ENCODE data around the gene FYN. TPM values are rescaled to one million over a fixed set of nuclear protein-coding genes. Genes with fewer than 3 reads are reported as not detected.
A peak's percentile ranks its signal among the peaks of the same experiment; 100 is the strongest.

The FYN gene
- total and polyA plus RNA-seq, 2 donors, result 93.9 to 97.6 TPM

GRCh38 chr6:111803804-111804203 lies 69.4 kb downstream of the FYN start:
- WGBS, result 64% methylated on average over 5 of the region's 5 CpGs

DNA sequence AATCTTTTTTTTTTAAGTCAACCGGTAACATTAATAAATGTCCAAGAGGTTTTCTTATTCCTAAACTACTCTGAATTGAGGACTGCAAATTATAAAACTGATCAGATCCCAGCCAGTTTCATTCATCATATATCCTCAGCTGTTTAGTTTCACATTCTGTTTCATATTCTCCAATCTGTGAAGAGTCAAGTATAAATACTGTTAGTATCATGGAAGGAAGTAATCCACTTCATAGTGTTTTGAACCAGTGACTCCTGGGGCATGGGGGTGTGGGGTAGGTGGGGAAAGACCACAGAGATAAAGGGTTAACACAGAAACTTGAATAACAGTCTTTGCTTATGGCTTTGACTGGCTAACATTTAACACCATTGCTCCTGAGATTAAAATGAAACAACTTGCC lies 69.9 kb downstream of the FYN start:
- DNase-seq (ENCODE audit: low read depth in 6 of 9, low spot score in 9 of 9), result no peak
- Histone ChIP-seq H3K9me3 (ENCODE audit: control insufficient read depth in 2 of 2, insufficient read depth in 1 of 2, low read length in 1 of 2) (no peaks in the 10 kb centered on the region), H3K4me1 (ENCODE audit: control insufficient read depth in 2 of 2, insufficient read depth in 2 of 2, low read length in 2 of 2) (peaks cover 25 to 41% of the 10 kb centered on the region in 2 donors), H3K27ac (ENCODE audit: low read depth in 1 of 2, low read length in 1 of 2) (peak overlapping the region in 1 of 2 donors; percentile 49), H3K4me3 (ENCODE audit: low read length in 2 of 2) (no peak overlapping the region), H3K36me3 (ENCODE audit: control insufficient read depth in 2 of 2, insufficient read depth in 2 of 2, low read length in 1 of 2) (peaks cover 0 to 32% of the 10 kb centered on the region in 2 donors), H3K27me3 (ENCODE audit: control insufficient read depth in 2 of 2, insufficient read depth in 1 of 2, low read length in 1 of 2) (no peaks in the 10 kb centered on the region)
- WGBS, result 96% methylated on average over 1 of the region's 1 CpG

More at GRCh38 chr6:111803804-111804203, 69.4 kb downstream of the FYN start:
- H3K9me3 ChIP-seq (ENCODE audit: control insufficient read depth in 2 of 2, insufficient read depth in 1 of 2, low read length in 1 of 2), result no peaks in the 10 kb centered on the region
- peaks cover 28 to 44% of the 10 kb centered on the region in 2 donors for H3K4me1 ChIP-seq (ENCODE audit: control insufficient read depth in 2 of 2, insufficient read depth in 2 of 2, low read length in 2 of 2)
- peak in 1 of 9 donors; percentile 53 for DNase-seq (ENCODE audit: low read depth in 6 of 9, low spot score in 9 of 9)
- H3K27me3 ChIP-seq (ENCODE audit: control insufficient read depth in 2 of 2, insufficient read depth in 1 of 2, low read length in 1 of 2), result no peaks in the 10 kb centered on the region
- H3K27ac ChIP-seq (ENCODE audit: low read depth in 1 of 2, low read length in 1 of 2), result peak overlapping the region; percentile 49 to 64
- H3K4me3 ChIP-seq (ENCODE audit: low read length in 2 of 2), result no peak overlapping the region
- peaks cover 0 to 32% of the 10 kb centered on the region in 2 donors for H3K36me3 ChIP-seq (ENCODE audit: control insufficient read depth in 2 of 2, insufficient read depth in 2 of 2, low read length in 1 of 2)

DNA sequence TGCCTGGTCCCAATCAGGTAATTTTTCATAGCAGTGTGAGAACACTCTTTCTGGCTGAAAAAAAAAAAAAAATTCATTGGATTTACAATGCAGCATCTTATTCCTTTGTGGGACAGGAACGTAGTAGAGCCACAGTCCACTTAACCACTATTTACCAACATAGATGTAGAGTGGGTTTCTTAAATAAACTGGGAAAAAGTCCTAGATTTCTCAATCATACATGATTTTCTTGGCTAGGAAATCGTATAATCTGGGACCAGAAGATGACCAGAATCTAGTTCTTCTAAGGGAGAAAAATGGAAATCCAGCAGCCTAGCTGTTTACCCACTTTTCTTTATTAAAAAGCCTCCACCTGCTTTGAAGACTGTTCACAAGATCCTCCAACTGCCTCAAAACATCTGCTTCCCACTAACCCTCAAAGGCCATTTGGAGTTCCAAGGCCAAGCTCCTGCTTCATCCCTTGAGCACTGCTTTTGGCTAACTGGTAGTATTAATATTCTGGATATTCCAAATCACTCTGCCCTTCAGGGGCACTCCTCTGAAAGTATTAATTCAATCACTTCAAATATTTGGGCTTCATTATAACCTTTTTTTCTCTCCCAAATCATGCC lies 70.4 kb downstream of the FYN start:
- Histone ChIP-seq H3K4me1 (ENCODE audit: control insufficient read depth in 2 of 2, insufficient read depth in 2 of 2, low read length in 2 of 2) (peaks cover 21 to 35% of the 10 kb centered on the region in 2 donors), H3K36me3 (ENCODE audit: control insufficient read depth in 2 of 2, insufficient read depth in 2 of 2, low read length in 1 of 2) (peaks cover 0 to 27% of the 10 kb centered on the region in 2 donors), H3K4me3 (ENCODE audit: low read length in 2 of 2) (no peak overlapping the region), H3K9me3 (ENCODE audit: control insufficient read depth in 2 of 2, insufficient read depth in 1 of 2, low read length in 1 of 2) (no peaks in the 10 kb centered on the region), H3K27me3 (ENCODE audit: control insufficient read depth in 2 of 2, insufficient read depth in 1 of 2, low read length in 1 of 2) (no peaks in the 10 kb centered on the region), H3K27ac (ENCODE audit: low read depth in 1 of 2, low read length in 1 of 2) (no peak overlapping the region)
- 95% methylated on average over 2 of the region's 2 CpGs for WGBS
- DNase-seq (ENCODE audit: low read depth in 6 of 9, low spot score in 9 of 9), result no peak

- H3K27me3 ChIP-seq (ENCODE audit: control insufficient read depth in 2 of 2, insufficient read depth in 1 of 2, low read length in 1 of 2), result no peaks in the 10 kb centered on the region
- H3K9me3 ChIP-seq (ENCODE audit: control insufficient read depth in 2 of 2, insufficient read depth in 1 of 2, low read length in 1 of 2), result no peaks in the 10 kb centered on the region
- no peak overlapping the region for H3K27ac ChIP-seq (ENCODE audit: low read depth in 1 of 2, low read length in 1 of 2)
- no peak for DNase-seq (ENCODE audit: low read depth in 6 of 9, low spot score in 9 of 9)
- H3K4me3 ChIP-seq (ENCODE audit: low read length in 2 of 2), result no peak overlapping the region
- peaks cover 0 to 20% of the 10 kb centered on the region in 2 donors for H3K36me3 ChIP-seq (ENCODE audit: control insufficient read depth in 2 of 2, insufficient read depth in 2 of 2, low read length in 1 of 2)
- H3K4me1 ChIP-seq (ENCODE audit: control insufficient read depth in 2 of 2, insufficient read depth in 2 of 2, low read length in 2 of 2), result peaks cover 18 to 32% of the 10 kb centered on the region in 2 donors
These were observed 71.2 kb downstream of the FYN start for GRCh38 chr6:111802015-111802414.

GRCh38 chr6:111800821-111801220 lies 72.4 kb downstream of the FYN start:
- no peak for DNase-seq (ENCODE audit: low read depth in 6 of 9, low spot score in 9 of 9)
- peaks cover 0 to 15% of the 10 kb centered on the region in 2 donors for H3K36me3 ChIP-seq (ENCODE audit: control insufficient read depth in 2 of 2, insufficient read depth in 2 of 2, low read length in 1 of 2)
- H3K27me3 ChIP-seq (ENCODE audit: control insufficient read depth in 2 of 2, insufficient read depth in 1 of 2, low read length in 1 of 2), result no peaks in the 10 kb centered on the region
- H3K9me3 ChIP-seq (ENCODE audit: control insufficient read depth in 2 of 2, insufficient read depth in 1 of 2, low read length in 1 of 2), result no peaks in the 10 kb centered on the region
- H3K27ac ChIP-seq (ENCODE audit: low read depth in 1 of 2, low read length in 1 of 2), result no peak overlapping the region
- no peak overlapping the region for H3K4me3 ChIP-seq (ENCODE audit: low read length in 2 of 2)
- 96% methylated on average over 4 of the region's 4 CpGs for WGBS
- peaks cover 15 to 24% of the 10 kb centered on the region in 2 donors for H3K4me1 ChIP-seq (ENCODE audit: control insufficient read depth in 2 of 2, insufficient read depth in 2 of 2, low read length in 2 of 2)

- H3K27ac ChIP-seq (ENCODE audit: low read depth in 1 of 2, low read length in 1 of 2), result no peak overlapping the region
- H3K27me3 ChIP-seq (ENCODE audit: control insufficient read depth in 2 of 2, insufficient read depth in 1 of 2, low read length in 1 of 2), result no peaks in the 10 kb centered on the region
- peaks cover 15 to 19% of the 10 kb centered on the region in 2 donors for H3K4me1 ChIP-seq (ENCODE audit: control insufficient read depth in 2 of 2, insufficient read depth in 2 of 2, low read length in 2 of 2)
- H3K36me3 ChIP-seq (ENCODE audit: control insufficient read depth in 2 of 2, insufficient read depth in 2 of 2, low read length in 1 of 2), result peaks cover 0 to 12% of the 10 kb centered on the region in 2 donors
- H3K4me3 ChIP-seq (ENCODE audit: low read length in 2 of 2), result no peak overlapping the region
- no peak for DNase-seq (ENCODE audit: low read depth in 6 of 9, low spot score in 9 of 9)
- no peaks in the 10 kb centered on the region for H3K9me3 ChIP-seq (ENCODE audit: control insufficient read depth in 2 of 2, insufficient read depth in 1 of 2, low read length in 1 of 2)
- 91% methylated on average over 11 of the region's 11 CpGs for WGBS
These were observed 72.9 kb downstream of the FYN start for GRCh38 chr6:111800259-111800765.

DNA sequence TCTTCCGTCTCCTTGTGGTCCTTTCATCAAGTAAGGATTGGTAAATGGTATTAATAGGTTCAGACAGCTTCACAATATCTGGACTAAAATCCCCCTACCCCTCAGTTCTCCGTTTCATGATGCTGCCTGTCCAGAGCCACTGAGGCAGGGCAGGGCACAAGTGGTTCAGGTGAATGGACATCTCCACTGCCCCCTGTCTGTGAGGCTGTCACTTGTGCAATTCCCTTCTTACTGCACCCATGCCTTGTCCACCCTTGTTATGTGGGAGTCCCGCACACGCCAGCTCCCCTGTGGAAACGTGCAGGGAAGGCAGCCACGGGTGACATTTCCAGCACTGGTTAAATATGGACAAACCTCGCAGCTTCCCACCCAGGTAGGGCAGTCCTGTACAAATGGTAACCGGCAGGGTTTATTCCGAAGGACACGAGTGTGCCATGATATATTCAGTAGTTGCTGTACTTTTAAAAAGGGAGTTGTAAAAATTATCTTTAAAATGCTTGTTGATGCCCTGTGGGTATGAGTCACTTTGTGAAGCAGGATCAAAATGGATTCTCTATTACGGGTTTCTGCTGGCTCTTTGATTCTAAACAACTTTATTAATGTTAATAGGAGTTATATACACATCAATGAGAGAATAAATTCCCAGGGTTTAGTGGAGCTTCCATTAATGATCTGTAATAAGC lies 73.5 kb downstream of the FYN start:
- Histone ChIP-seq H3K9me3 (ENCODE audit: control insufficient read depth in 2 of 2, insufficient read depth in 1 of 2, low read length in 1 of 2) (no peaks in the 10 kb centered on the region), H3K27me3 (ENCODE audit: control insufficient read depth in 2 of 2, insufficient read depth in 1 of 2, low read length in 1 of 2) (no peaks in the 10 kb centered on the region), H3K27ac (ENCODE audit: low read depth in 1 of 2, low read length in 1 of 2) (no peak overlapping the region), H3K4me1 (ENCODE audit: control insufficient read depth in 2 of 2, insufficient read depth in 2 of 2, low read length in 2 of 2) (peaks cover 15% of the 10 kb centered on the region in 2 donors), H3K36me3 (ENCODE audit: control insufficient read depth in 2 of 2, insufficient read depth in 2 of 2, low read length in 1 of 2) (peaks cover 0 to 8% of the 10 kb centered on the region in 2 donors), H3K4me3 (ENCODE audit: low read length in 2 of 2) (no peak overlapping the region)
- 94% methylated on average over 11 of the region's 11 CpGs for WGBS
- no peak for DNase-seq (ENCODE audit: low read depth in 6 of 9, low spot score in 9 of 9)

- 95% methylated on average over 5 of the region's 5 CpGs for WGBS
- no peak overlapping the region for H3K27ac ChIP-seq (ENCODE audit: low read depth in 1 of 2, low read length in 1 of 2)
- H3K4me1 ChIP-seq (ENCODE audit: control insufficient read depth in 2 of 2, insufficient read depth in 2 of 2, low read length in 2 of 2), result peaks cover 11 to 13% of the 10 kb centered on the region in 2 donors
- no peak overlapping the region for H3K4me3 ChIP-seq (ENCODE audit: low read length in 2 of 2)
- no peaks in the 10 kb centered on the region for H3K27me3 ChIP-seq (ENCODE audit: control insufficient read depth in 2 of 2, insufficient read depth in 1 of 2, low read length in 1 of 2)
- H3K36me3 ChIP-seq (ENCODE audit: control insufficient read depth in 2 of 2, insufficient read depth in 2 of 2, low read length in 1 of 2), result peaks cover 0 to 12% of the 10 kb centered on the region in 2 donors
- no peaks in the 10 kb centered on the region for H3K9me3 ChIP-seq (ENCODE audit: control insufficient read depth in 2 of 2, insufficient read depth in 1 of 2, low read length in 1 of 2)
- DNase-seq (ENCODE audit: low read depth in 6 of 9, low spot score in 9 of 9), result no peak
These were observed 74.9 kb downstream of the FYN start for GRCh38 chr6:111798281-111798725.

- Histone ChIP-seq H3K27me3 (ENCODE audit: control insufficient read depth in 2 of 2, insufficient read depth in 1 of 2, low read length in 1 of 2) (no peaks in the 10 kb centered on the region), H3K4me1 (ENCODE audit: control insufficient read depth in 2 of 2, insufficient read depth in 2 of 2, low read length in 2 of 2) (peaks cover 8 to 10% of the 10 kb centered on the region in 2 donors), H3K9me3 (ENCODE audit: control insufficient read depth in 2 of 2, insufficient read depth in 1 of 2, low read length in 1 of 2) (no peaks in the 10 kb centered on the region), H3K4me3 (ENCODE audit: low read length in 2 of 2) (no peak overlapping the region), H3K27ac (ENCODE audit: low read depth in 1 of 2, low read length in 1 of 2) (no peak overlapping the region), H3K36me3 (ENCODE audit: control insufficient read depth in 2 of 2, insufficient read depth in 2 of 2, low read length in 1 of 2) (peaks cover 0 to 5% of the 10 kb centered on the region in 2 donors)
- DNase-seq (ENCODE audit: low read depth in 6 of 9, low spot score in 9 of 9), result no peak
- WGBS, result 96% methylated on average over 3 of the region's 3 CpGs
These were observed 76.8 kb downstream of the FYN start for GRCh38 chr6:111796310-111796918.
